IMR-90 (cell line): ENCODE data around the gene CELA2B.

Source experiments
- FOS ChIP-seq: fragments of 150-350 bp; IDR thresholded peaks from 2 replicates; pipeline ENCODE4 v1.6.1; 2016; ENCODE audit warnings: low read depth, low read length
- MAFK ChIP-seq: IDR thresholded peaks from 2 replicates; pipeline ENCODE4 v1.6.1; 2012; ENCODE audit warnings: low read depth, low read length, improper control_type of control experiment
- MXI1 ChIP-seq: IDR thresholded peaks from 2 replicates; pipeline ENCODE4 v1.6.1; 2012; ENCODE audit warnings: low read depth, mild to moderate bottlenecking, low read length, moderate library complexity, borderline replicate concordance

- TF ChIP-seq MXI1, result no peak
- no peak for TF ChIP-seq MAFK
- TF ChIP-seq FOS, result no peak
Measured at GRCh38 chr1:15519625-15520024, 43.7 kb downstream of the CELA2B start.
